Nephron progenitor cell (in vitro differentiated cells): Measurements from ENCODE around the gene AP3M1.

Source experiments
- DNase-seq: peaks from one replicate; pipeline ENCODE4 v3.0.0; 2021
- H3K27ac Mint-ChIP-seq: 2 replicates; pipeline ENCODE4 v1.8.0; 2021; ENCODE audit warnings: mild to moderate bottlenecking, moderate library complexity, mixed read lengths
- H3K27me3 Mint-ChIP-seq: 2 replicates; pipeline ENCODE4 v1.8.0; 2021; ENCODE audit warnings: mild to moderate bottlenecking, low read depth, mixed read lengths; ENCODE audit not compliant: poor library complexity
- H3K36me3 Mint-ChIP-seq: 2 replicates; pipeline ENCODE4 v1.8.0; 2021; ENCODE audit warnings: low read depth, mixed read lengths
- H3K4me1 Mint-ChIP-seq: 2 replicates; pipeline ENCODE4 v1.8.0; 2021; ENCODE audit warnings: mixed read lengths
- H3K4me3 Mint-ChIP-seq: 2 replicates; pipeline ENCODE4 v1.8.0; 2021; ENCODE audit warnings: mild to moderate bottlenecking, moderate library complexity, mixed read lengths
- H3K9me3 Mint-ChIP-seq: 2 replicates; pipeline ENCODE4 v1.8.0; 2021; ENCODE audit warnings: mild to moderate bottlenecking, moderate library complexity, mixed read lengths
- CTCF ChIP-seq: fragments of 200-600 bp; sonication (generic); IDR thresholded peaks from 2 replicates; pipeline ENCODE4 v1.5.0; 2021; ENCODE audit warnings: antibody characterized with exemption

The AP3M1 gene

GRCh38 chr10:74107391-74107790, 43.2 kb downstream of the AP3M1 start:
- H3K27me3 Mint-ChIP-seq = peaks cover 3% of the 10 kb centered on the region
- TF ChIP-seq CTCF = no peak
- no peak for DNase-seq
- H3K4me1 Mint-ChIP-seq = no peaks in the 10 kb centered on the region
- peaks cover 90% of the 10 kb centered on the region for H3K36me3 Mint-ChIP-seq
- H3K4me3 Mint-ChIP-seq = no peak overlapping the region
- no peak overlapping the region for H3K27ac Mint-ChIP-seq
- H3K9me3 Mint-ChIP-seq = no peaks in the 10 kb centered on the region

GRCh38 chr10:74104996-74105395, 45.6 kb downstream of the AP3M1 start:
- H3K36me3 Mint-ChIP-seq = peaks cover 85% of the 10 kb centered on the region
- H3K4me1 Mint-ChIP-seq = peaks cover 6% of the 10 kb centered on the region
- DNase-seq = no peak
- no peak overlapping the region for H3K4me3 Mint-ChIP-seq
- H3K9me3 Mint-ChIP-seq = no peaks in the 10 kb centered on the region
- H3K27me3 Mint-ChIP-seq = peaks cover 3% of the 10 kb centered on the region
- H3K27ac Mint-ChIP-seq = no peak overlapping the region
- no peak for TF ChIP-seq CTCF

- Mint-ChIP-seq H3K27me3 (peaks cover 3% of the 10 kb centered on the region), H3K4me3 (no peak overlapping the region), H3K9me3 (no peaks in the 10 kb centered on the region), H3K27ac (peak overlapping the region; percentile 50), H3K4me1 (peaks cover 6% of the 10 kb centered on the region), H3K36me3 (peaks cover 83% of the 10 kb centered on the region)
- no peak for TF ChIP-seq CTCF
- no peak for DNase-seq
Measured at GRCh38 chr10:74104480-74104879, 46.1 kb downstream of the AP3M1 start.

- H3K27me3 Mint-ChIP-seq = peaks cover 3% of the 10 kb centered on the region
- no peak overlapping the region for H3K4me3 Mint-ChIP-seq
- peak; percentile 29 for TF ChIP-seq CTCF
- H3K27ac Mint-ChIP-seq = peak overlapping the region; percentile 75
- H3K4me1 Mint-ChIP-seq = peaks cover 6% of the 10 kb centered on the region
- peaks cover 84% of the 10 kb centered on the region for H3K36me3 Mint-ChIP-seq
- no peak for DNase-seq
- no peaks in the 10 kb centered on the region for H3K9me3 Mint-ChIP-seq
Measured at GRCh38 chr10:74103560-74104258, 46.9 kb downstream of the AP3M1 start.

GRCh38 chr10:74099836-74100235, 50.8 kb downstream of the AP3M1 start:
- no peak for DNase-seq
- Mint-ChIP-seq H3K4me1 (peaks cover 6% of the 10 kb centered on the region), H3K4me3 (no peak overlapping the region), H3K27ac (peak overlapping the region; percentile 80), H3K36me3 (peaks cover 82% of the 10 kb centered on the region), H3K27me3 (peaks cover 3% of the 10 kb centered on the region), H3K9me3 (no peaks in the 10 kb centered on the region)
- no peak for TF ChIP-seq CTCF

GRCh38 chr10:74099420-74099819, 51.2 kb downstream of the AP3M1 start:
- H3K36me3 Mint-ChIP-seq = peaks cover 82% of the 10 kb centered on the region
- H3K27me3 Mint-ChIP-seq = peaks cover 1% of the 10 kb centered on the region
- H3K4me3 Mint-ChIP-seq = no peak overlapping the region
- no peaks in the 10 kb centered on the region for H3K9me3 Mint-ChIP-seq
- peaks cover 6% of the 10 kb centered on the region for H3K4me1 Mint-ChIP-seq
- H3K27ac Mint-ChIP-seq = peak overlapping the region; percentile 80
- no peak for TF ChIP-seq CTCF
- no peak for DNase-seq
